GM18520 (cell line): ENCODE results near the gene CACNA2D4.

Experiments
- ATAC-seq: cut with Tn5 transposase; IDR thresholded peaks from one replicate; pipeline ENCODE4 v1.9.1; 2021; ENCODE audit not compliant: unreplicated experiment

The CACNA2D4 gene

DNA sequence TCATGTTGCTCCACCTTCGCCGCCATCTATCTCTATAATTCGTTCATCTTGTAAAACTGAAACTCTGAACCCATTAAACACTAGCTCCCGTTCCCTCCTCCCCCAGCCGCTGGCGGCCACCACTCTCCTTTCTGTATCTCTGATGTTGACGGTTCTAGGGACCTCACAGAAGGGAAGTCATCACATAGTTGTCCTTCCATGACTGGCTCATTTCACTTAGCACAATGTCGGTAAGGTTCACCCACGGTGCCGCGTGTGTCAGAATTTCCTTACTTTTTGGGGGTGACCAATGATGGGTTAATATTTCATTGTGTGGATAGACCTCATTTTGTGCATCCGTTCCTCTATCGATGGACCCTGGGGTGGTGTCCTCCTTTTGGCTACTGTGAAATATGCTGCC is 2.0 kb upstream of the CACNA2D4 start:
- no peak for ATAC-seq

DNA sequence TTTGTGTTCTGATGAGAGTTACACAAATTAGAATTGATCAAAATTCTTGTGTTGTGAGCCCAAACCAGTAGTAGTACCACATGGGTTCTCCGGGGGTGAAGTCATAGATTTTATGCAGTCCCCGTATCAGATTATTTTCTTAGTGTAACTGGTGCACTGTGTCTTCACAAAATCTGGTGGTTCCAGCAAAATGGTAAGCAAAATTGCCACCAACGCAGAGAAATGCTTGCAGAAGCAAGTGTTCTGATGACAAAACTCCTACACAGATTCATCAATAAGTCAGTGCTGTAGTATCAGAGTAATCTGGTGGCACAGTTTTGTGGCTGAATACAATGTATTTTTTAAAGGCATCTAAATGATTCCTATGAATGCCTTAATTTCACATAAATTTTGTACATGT is 1.3 kb upstream of the CACNA2D4 start:
- ATAC-seq: no peak

DNA sequence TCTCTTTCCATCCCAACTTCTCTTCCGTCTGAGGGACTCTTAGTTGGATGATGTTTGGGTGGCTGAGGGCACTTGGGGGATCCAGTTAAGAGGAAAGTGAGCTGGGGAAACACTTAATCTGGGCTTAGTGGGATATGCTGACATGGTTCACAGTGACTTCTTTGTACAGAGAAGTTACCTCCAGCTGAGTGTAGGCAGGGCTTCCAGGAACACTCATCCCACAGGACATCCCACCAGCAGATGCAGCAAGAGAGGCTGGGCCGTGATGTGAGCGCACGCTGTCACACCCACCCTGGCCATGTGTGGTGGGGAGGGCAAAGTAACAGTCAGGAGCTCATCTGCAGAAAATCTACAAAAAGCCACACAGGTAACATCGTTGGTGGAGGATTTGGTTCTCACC is 832 bp upstream of the CACNA2D4 start:
- no peak for ATAC-seq

DNA sequence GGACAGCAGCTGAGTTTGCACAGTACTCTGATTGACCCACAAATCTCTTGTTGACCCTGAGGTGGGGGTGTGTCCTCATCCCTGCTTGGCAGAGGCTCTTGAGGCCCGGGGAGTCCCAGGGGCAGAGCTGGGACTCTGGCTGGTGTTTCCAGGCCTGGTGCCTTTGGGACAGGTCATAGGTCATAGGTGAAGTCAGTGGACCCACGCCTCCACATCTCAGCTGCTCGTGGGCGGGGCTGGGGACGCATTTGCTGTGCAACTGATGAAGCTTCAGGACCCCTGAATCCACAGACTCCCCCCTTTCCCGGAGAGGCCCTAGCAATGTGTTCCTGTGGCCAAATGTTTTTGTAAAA is 408 bp upstream of the CACNA2D4 start:
- ATAC-seq: no peak

DNA sequence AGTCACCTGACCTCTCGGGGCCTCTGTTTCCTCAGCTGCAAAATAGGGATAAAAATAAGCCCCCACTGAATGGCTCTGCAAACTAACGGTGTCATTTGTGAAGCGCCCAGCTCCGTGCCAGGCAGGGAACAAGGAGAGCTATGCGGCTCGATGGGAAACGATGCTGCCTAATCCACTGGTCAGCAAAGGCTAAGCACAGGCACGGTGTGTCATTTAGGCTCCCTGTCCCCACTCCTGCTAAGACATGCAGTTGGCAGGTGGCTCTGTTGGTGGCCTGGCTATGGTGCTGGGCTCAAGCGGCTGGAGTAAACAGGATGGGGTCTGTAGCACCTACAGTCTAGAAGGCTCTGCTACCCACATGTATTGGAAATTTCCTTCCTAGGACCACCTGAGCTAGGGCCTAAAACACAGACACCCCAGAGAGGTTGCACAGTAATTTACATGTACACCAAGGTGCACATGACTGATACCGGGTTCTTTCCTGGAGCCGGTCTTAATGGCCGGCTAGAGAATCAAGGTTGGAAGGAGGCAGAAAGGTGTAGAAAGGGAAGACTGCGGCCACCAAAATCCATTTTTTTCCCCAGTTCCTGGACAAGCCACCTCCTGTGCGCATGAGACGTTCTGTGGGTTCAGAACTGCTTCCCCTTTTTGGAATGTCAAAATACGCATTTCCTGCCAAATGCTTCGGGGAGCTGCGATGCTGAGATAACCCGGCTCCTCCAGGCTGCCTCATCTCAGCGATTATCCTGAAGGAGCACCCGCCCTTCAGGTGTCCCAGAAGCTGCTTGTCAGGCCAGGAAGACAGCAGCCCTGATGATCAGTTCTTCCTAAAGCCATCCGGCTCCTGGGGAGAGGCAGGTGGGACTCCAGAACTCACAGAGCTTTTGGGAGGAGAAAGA is 1.0 kb downstream of the CACNA2D4 start:
- ATAC-seq: no peak

DNA sequence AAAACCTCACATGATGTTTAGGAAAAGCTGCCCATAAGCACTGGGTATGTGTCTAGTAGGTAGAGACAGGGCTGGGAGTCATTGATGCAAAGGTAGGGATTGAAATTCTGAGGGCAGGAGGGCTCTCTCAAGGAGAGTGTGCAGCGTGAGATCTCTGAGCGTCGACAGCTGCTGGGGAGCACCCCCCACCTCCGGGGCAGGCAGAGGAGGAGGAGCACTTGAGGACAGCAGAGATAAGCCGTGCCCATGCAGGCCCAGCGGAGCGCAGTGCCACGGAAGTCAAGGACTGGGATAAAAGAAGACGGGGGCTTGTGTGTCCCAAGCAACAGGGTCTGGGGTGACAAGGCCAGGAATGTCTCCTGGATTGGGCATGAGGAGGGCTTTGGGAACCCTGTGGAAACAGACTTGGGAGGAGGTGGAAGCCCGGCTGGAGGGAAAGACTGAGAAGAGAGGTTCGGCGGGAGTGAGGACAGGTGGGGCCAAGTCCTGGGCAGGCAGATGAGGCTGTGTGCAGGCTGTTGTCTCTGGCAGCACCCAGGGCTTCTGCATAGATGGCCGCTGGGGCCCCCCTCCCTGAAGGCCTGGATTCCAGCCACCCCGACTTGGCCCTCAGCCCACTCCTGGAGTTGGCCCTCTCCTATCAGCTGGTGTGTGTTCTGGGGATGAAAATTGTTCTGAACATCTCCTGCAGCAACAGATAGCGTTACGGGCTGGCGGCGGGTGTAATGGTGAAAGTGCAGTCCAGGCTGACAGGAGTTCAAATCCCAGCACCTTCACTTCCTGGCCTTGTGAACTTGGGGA is 1.9 kb downstream of the CACNA2D4 start:
- ATAC-seq: no peak

DNA sequence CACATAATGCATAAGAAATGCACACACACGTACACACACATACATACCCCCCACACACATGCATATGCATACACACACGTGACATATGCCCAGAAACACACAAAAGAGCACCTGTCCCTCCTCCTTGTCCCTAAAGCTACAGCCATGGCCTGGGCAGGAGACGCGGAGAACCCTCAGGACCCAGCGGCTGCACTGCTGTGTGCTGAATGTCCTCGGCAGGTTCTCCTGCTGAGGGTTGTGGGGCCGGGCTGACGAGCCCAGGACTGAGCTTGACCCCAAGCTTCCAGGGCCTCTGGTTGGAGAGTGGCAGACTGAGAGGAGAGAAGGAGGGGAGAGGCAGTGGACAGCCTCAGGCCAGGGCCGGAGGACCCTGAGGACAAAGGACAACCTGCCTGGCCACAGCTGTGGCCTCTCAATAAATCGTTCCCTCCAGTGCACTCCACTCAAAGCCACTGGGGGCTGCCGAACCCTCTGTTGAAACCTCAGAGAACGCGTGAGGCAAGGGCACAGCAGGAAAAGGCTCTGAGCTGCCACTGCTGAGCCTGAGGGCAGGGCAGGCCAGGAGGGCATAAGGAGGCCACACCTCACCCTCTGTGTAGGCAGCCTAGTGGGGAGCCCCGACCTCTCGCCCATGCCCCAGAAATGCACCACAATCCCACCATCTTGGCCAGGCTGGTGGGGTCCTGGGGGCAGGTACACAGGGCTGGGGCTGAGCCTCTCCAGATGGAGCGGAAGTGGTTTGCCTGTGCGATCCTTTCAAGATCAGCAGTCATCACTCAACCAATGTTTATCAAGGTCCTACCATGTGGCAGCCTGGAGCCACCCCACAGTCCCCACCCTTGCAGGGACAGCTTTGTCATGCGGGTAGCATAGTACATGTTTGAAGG is 3.1 kb downstream of the CACNA2D4 start:
- no peak for ATAC-seq

DNA sequence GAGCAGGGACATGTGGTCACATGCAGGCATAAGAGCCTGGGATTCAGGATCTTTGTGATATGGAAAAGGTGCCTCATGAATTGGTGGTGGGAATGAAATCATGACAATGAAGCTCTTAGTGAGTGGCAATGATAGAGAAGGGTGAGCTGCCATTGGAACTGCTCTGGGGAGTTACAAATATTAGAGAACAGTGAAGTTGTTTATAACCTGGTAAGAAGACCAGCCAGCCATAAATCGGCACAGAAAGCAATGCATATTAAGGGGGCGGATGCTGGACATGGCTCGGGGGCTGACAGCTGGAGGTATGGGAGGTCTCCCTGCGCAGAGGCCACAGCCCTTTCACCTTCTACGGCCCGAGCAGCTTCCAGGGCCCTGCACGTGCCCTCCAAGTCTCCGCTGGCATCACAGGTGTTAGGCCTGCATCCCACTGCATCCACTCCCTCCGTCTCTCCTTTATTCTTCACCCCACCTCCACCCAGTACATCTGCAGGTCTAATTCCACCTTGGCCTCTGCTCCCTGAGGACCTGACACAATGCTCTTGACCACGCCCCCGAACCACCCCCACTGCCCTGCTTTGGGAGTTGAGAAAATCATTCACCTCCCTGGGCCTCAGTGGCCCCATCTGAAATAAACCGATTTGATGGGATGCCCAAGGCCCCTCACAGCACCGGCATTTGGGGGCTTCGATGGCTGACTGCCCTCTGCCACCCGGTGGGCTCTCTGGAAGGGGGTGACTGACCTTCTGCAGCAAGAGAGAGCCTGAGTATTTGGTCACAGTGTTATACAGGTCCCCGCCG is 4.1 kb downstream of the CACNA2D4 start:
- ATAC-seq: no peak

DNA sequence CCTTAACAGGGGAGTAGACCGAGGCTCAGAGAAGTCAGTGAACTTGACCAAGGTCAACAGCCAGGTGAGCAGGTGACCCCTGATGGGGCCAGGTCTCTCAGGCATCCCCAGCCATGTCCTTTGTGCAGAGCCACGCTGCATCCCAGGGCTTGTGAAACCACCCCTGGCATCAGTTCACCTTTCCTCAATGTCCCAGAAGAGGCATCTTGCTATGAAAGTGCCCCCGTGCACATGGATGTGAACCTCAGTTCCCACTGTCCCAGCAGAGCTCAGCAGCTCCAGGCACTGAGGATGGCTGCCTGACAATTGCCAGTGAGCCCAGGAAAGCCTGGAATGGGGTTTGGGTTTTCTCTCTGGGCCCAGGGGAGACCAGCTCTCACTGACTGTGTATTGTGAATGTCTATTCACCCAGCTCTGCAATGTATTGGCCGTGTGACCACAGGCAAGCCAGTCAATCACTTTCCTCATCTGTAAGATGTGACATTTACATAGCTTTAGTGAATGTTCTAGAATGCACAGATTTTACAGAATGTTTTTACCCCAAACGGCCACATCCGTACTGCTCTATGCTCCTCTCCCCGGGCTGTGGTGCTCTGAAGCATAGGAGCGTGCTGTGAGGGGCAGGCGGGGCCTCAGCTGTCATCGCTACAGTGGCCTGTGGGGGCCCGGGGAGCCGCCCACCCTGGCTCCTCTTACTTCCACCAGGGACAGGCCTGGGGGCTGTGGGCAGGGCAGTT is 4.9 kb downstream of the CACNA2D4 start:
- ATAC-seq: no peak

DNA sequence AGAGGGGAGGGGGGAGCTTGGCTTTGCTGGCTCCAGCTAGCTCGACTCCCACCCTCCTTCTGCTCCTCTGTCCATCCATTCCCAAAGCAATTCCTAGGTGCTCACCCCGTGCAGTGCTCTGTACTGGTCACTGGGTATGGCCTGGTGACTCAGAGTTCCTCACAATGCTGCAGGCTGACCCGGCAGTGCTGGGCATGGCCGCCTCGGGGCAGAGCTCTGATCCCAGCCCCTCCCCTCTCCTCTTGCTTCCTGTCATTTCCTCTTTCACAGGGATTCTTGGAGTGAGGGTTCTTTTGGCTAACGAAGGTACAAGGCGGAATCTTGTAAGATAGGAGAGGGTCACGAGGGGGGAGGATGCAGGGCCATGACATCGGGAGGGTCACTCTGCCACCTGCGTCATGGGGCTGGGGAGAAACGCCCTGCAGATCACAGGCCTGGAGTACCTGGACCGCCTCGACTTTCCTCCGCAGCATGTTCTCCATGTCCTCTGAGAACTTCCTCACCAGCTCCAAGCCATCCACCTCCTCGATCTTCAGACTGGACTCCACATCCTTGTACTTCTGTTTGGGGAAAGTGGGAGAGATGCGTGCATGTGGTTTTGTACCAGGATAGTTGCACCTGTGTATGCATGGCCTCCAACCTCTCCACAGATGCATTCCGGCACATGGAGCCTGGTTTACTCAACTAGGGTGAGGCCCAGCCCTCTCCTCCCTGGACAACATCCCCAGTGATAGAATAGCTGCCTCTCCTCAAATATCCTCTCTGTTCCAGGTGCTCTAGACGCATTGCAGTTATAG is 5.7 kb downstream of the CACNA2D4 start:
- ATAC-seq: no peak

DNA sequence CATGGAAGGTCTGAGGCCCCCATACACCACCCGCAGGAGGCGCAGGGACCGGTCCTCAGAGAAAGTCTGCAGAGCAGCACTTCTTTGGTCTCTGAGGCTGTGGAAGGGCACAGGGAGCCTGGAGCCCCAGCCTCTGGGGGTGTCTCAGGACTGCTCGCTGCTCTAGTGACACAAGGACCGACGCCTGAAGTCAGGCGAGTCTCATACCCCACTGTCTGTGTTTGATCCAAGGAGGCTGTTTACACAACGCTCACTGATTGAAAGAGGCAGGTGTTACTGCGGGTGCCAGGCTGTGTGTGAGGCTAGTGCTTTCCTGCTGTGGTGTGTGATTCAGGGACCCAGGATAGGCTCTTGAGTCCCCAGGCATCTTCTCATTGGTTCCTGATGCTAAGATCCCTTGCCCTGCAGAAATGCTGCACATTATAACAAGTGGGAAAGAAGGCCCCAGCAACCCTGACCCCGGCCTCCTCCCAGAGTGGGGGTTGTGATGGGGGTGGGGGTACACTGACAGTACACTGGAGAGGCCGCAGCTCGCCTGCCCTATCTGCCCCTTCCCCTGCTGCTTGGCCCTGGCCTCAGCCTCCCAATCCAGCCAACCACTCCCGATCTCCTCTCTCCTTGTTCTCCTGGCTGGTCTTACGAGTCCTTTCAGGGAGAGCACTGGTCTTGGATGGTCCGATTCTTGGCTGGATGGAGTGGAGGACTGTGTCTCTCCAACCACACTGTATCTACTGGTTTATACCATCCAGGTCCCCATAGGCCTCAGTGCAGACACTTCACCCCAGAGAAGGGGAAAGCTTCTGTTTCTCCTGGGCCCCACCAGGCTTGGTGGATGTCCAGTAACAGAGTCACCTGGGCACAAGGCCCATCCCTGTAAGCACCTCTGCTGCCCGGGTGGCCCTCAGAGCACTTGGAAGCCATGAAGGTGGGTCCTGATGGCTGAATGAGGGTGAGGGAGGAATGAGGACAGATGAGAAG is 6.6 kb downstream of the CACNA2D4 start:
- no peak for ATAC-seq

DNA sequence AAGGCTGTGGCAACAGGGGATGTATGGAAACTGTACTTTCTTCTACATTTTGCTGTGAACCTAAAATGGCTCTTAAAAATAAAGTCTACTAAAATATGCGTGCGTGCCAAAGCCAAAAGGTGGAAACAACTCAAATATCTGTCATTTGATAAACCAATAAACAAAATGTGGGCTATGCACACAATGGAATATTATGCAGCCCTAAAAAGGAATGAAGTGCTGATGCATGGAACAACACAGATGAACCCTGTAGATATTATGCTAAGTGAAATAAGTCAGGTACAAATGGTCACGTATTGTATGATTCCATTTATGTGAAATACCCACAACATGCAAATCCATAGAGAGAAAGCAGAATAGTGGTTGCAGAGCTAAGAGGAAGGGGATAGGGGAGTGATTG is 8.0 kb downstream of the CACNA2D4 start:
- no peak for ATAC-seq

DNA sequence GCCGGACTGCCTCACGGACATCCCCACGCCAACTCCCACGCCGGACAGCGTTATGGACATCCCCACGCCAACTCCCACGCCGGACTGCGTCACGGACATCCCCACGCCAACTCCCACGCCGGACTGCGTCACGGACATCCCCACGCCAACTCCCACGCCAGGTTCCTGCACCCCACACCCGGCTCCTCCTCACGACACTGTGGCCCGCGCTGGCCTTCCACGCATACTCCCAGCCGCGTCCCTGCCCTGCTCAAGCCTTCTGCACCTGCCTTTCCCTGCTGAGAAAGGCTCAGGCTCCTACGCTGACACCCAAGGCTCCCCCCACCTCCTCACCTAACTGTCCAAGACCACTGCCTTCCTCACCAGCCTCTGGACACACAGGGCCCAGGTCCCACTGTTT is 9.7 kb downstream of the CACNA2D4 start:
- ATAC-seq: no peak

DNA sequence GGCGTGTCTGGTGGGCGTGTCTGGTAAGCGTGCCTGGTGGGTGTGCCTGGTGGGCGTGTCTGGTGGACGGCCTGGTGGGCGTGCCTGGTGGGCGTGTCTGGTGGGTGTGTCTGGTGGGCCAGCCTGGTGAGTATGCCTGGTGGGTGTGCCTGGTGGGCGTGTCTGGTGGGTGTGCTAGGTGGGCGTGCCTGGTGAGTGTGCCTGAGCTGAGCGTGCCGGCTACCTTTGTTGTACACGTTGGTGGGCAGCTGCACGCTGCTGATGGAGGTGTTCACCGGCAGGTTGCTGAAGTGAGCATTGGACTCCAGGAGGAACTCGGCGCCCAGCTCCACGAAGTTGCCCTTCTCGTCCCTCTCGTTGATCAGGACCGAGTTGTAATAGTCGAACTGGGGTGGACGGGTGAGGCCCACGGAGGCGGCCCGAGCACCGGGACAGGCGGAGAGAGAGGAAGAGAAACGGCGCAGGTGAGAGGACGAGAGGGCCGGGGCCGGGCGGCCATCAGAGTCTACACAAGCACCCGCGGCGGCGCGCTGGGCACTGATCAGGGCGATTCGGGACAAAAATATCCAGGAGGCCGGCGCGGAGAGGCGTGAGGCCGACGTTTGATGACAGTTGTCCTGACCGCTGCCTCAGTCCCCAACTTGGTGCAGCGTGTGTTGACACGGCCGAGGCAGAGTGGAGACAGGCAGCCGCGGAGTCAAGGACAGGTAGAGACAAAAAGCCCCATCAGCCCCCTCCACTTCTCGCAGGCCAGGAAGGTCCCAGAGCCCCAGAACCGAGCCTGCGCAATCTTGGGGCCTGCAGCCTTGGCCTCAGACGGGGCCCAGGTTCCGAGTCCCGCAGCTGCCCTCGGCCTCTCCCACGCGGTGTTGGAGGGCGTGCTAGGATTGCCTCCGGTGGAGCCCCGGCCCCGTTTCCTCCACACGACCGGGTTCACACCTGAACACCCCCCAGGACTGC is 10.5 kb downstream of the CACNA2D4 start:
- ATAC-seq: no peak

DNA sequence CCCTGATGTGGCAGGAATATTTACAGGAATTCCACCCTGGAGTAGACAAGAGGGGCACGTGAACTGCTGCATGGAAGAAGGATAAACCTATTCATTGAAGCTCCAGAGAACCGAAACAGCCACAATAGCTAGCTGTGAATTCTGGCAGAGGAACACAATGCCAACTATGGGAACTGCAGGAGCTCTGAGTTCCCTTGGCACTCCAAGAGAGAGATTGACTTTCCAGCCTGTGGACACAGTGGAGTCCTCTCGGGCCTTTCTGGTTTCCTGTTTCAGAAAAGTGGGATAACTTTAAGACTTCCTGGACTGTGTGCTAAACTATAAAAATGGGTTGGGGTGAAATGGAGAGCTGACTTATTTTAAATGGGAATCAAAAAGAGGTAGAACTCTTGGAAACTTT is 11.9 kb downstream of the CACNA2D4 start:
- no peak for ATAC-seq

DNA sequence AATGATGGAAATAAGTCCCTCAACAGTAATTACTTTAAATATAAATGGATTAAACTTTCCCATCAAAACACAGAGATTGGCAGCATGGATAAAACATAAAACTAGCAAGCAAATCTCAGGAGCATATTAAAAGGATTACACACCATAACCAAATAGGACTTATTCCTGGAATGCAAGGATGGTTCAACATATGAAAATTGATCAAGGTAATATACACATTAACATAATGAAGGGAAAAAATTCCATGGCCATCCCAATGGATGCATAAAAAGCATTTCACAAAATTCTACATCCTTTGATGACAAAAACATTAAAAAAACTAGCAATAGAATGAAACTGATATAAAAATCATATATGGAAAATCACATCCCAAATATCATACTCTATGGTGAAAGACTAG is 13.6 kb downstream of the CACNA2D4 start:
- no peak for ATAC-seq

DNA sequence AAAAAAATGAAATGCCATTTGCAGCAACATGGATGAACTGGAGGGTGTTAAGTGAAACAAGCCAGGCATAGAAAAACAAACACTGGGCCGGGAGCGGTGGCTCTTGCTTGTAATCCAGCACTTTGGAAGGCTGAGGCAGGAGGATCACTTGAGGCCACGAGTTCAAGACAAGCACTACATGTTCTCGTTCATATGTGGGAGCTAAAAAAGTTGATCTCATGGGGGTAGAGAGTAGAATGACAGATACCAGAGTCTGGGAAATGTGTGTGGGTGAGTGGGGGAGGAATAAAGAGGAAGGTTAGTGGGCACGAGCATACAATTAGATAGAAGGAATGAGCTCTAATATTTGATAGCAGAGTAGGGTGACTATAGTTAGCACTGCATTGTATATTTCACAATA is 21.5 kb downstream of the CACNA2D4 start:
- ATAC-seq: no peak
